C1 segment of cervical spinal cord (tissue), 14 donors: ENCODE data around the gene TSEN34.
"Not testable (repeated sequence)": the region's sequence is repeated elsewhere in the genome, so short reads cannot be mapped to it uniquely, and the experiment has no call there.

Experiments
- DNase-seq, 14 donors: peaks; one replicate each; lab custom pipeline; 2025; lab: John Stamatoyannopoulos, UW

Gene TSEN34

DNA sequence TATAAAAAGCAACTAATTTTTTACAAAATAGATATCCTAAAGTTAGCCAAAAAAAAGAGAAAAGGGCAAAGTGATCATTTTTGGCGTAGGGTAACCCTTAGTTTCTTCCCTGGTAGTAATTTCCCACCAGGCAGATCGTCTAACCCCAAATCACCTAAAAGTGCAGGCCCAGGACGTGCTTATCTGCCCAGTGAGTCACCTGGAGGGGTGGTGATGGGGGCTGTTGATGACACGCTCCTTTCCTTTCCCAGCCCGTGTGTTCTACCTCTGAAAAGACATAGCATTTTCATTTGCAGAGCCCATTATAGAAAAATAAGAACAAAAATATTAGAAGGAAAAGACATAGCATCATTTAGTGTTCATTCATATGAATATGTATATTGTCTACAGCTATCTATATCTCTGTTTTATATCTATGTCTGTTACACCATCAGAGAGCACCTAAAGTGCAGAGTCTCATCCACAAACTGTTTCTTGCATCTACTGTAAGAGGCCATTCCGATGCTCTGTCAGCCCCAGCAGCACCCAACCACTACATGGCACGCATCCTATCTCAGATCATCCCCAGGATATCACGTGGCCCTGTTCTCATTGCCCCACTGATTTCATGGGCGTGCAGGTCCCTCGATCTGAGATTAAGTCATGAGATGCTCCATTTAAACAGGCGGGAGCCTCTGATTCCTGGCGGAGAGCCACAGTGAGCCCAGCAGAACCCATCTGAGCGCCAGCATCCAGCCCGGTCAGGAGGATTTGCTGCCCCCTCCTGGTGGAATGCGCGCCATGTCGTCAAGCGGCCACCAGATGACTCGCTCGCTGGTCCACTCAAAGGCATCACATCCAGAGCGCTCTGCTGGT, 40.2 kb downstream of the TSEN34 start:
- DNase-seq = peak in 13 of 14 donors; percentile 36 to 87 (median 69)

DNA sequence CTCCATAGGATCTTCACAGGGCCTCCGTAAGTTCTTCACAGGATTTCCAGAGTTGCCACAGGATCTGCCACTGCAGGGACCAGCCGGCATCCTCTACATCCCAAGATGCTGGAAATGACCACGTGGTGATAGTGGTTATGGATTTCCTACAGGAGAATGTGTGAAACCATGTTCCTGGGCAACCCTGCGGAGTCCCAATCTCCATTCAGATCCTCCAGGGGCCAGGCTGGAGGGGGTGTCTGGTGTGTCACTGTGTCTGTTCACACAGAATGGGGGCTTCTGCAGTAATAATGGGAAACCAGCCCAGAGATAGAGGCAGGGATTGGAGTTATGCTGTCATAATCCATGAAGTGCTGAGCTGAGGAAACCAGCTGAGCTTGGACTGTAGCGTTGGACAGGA, 42.8 kb downstream of the TSEN34 start:
- DNase-seq = no peak

GRCh38 chr19:54239491-54240371, 48.6 kb downstream of the TSEN34 start:
- DNase-seq = not testable (repeated sequence)

GRCh38 chr19:54240372-54241336, 49.5 kb downstream of the TSEN34 start:
- DNase-seq = not testable (repeated sequence)

DNA sequence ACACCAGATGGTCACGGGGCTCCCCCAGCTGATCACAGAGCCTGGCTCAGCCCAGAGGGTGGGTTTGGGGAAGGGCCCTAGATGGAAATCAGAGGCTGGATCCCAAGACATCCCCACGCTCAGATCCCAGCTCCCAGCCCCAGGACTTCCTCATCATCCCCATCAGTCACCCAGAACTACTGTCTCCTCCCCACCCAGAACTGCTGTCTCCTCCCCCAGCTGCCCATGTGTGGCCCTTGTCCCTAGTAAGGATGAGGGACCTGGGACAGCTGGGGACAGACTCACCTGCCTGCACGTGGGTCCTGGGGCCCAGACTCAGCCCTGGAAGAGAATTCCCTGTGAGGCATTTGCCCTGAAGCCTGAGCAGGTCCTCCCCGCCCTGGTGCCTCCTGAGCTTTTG, 51.1 kb downstream of the TSEN34 start:
- not testable (repeated sequence) for DNase-seq

GRCh38 chr19:54242646-54243045, 51.5 kb downstream of the TSEN34 start, which contains the start of gene LILRA6:
LILRA6 (minus strand) TSS chr19:54242790.
- DNase-seq = not testable (repeated sequence)

GRCh38 chr19:54243809-54244208, 52.7 kb downstream of the TSEN34 start:
- not testable (repeated sequence) for DNase-seq
